ENCODE measurements around the gene PIGU. TPM values are rescaled to one million over a fixed set of nuclear protein-coding genes. Genes with fewer than 3 reads are reported as not detected.

The PIGU gene
- total RNA-seq (2021; ENCODE audit: unreplicated experiment) (25.1 TPM), Bru-seq, nascent RNA (percentile 65 among the genes with signal in this experiment), BruChase-seq, experiment 1, labeled RNA remaining after a 6-hour chase (percentile 59 among the genes with signal in this experiment), BruChase-seq, experiment 2, labeled RNA remaining after a 2-hour chase (percentile 58 among the genes with signal in this experiment)
- 19.5 and 26.5 TPM in 2 replicates for polyA plus RNA-seq (2012)
- long read RNA-seq, transcript PIGU-201 (12 exons, 1,632 nt): major isoform, 15 of 33 reads
- long read RNA-seq, partial matches to known transcripts: 4 of 33 reads
- long read RNA-seq, other reads (novel, unspliced or antisense): 13 of 33 reads

- RAD21 ChIA-PET (ENCODE audit: low non-redundant PET in 1 of 2, low total read pairs in 2 of 2, uncharacterized antibody in 2 of 2, unreplicated experiment in 2 of 2): no interaction called here
- Histone ChIP-seq H3K9ac (ENCODE audit: low read length) (peak within 1 kb of the TSS; percentile 75), H3K27ac (ENCODE audit: low read depth, low read length) (peak within 1 kb of the TSS; percentile 83), H2AFZ (ENCODE audit: low read depth, low read length, poor library complexity, severe bottlenecking) (no peak within 1 kb of the TSS), H3K4me2 (ENCODE audit: low read length) (peak within 1 kb of the TSS; percentile 89), H3K27me3 (ENCODE audit: insufficient read depth, low read length) (no peaks in the 10 kb centered on the region), H3K36me3 (ENCODE audit: control insufficient read depth in 1 of 2, insufficient read depth in 2 of 2, low read length in 2 of 2) (no peaks in the 10 kb centered on the region), H3K4me1 (ENCODE audit: control insufficient read depth in 1 of 2, insufficient read depth in 2 of 2, low read length in 2 of 2) (peaks cover 7 to 12% of the 10 kb centered on the region in 2 experiments; a peak in 3 of 4 replicates), H3K9me2 (ENCODE audit: insufficient read depth) (no peaks in the 10 kb centered on the region), H3K4me3 (replicated peaks in 1 of 2; ENCODE audit: low read depth in 1 of 2, low read length in 2 of 2) (peak within 1 kb of the TSS; percentile 76 to 87), H4K20me1 (ENCODE audit: insufficient read depth) (no peaks in the 10 kb centered on the region), H3K9me3 (ENCODE audit: control insufficient read depth in 1 of 2, insufficient read depth in 1 of 2, low read depth in 1 of 2, low read length in 2 of 2) (no peaks in the 10 kb centered on the region), H3K79me2 (ENCODE audit: insufficient read depth, low read length) (peaks cover 21% of the 10 kb centered on the region)
- CTCF ChIA-PET: no interaction called here
- BruUV-seq (replicated peaks): no TSS peak
- intact Hi-C loops (cut with micrococcal nuclease): no loop called here
- POLR2A ChIA-PET: no interaction called here
- peak; percentile 91 for DNase-seq (ENCODE audit: low read depth, low spot score)
- TF ChIP-seq TCF7L2 (IDR thresholded peaks at IDR 0.05; ENCODE audit: borderline replicate concordance, extremely low read depth, insufficient read depth, insufficient read length) (peak; percentile 56), MAX (IDR thresholded peaks at IDR 0.05) (peak; percentile 88), YY1 (IDR thresholded peaks at IDR 0.05; ENCODE audit: extremely low read depth, insufficient replicate concordance, low read depth, low read length) (peak; percentile 95), EZH2phosphoT487 (IDR thresholded peaks at IDR 0.05; ENCODE audit: borderline replicate concordance) (no peak), EGR1 (IDR thresholded peaks at IDR 0.05; ENCODE audit: low read depth) (peak; percentile 78), SP1 (IDR thresholded peaks at IDR 0.05; ENCODE audit: low read depth) (peak; percentile 84), ZFX (IDR thresholded peaks at IDR 0.05) (peak; percentile 85; the same call in 1 of the 2 replicates), ELF1 (IDR thresholded peaks at IDR 0.05; ENCODE audit: borderline replicate concordance, low read depth) (peak; percentile 52), JUND (IDR thresholded peaks at IDR 0.05) (no peak), FOSL1 (IDR thresholded peaks at IDR 0.05; ENCODE audit: low read depth) (no peak), POLR2A (IDR thresholded peaks at IDR 0.05; ENCODE audit: borderline replicate concordance, extremely low read depth, insufficient read depth, insufficient read length) (peak; percentile 83), CBX3 (IDR thresholded peaks at IDR 0.05; ENCODE audit: low read depth) (peak; percentile 39; the same call in 1 of the 2 replicates), SRF (IDR thresholded peaks at IDR 0.05; ENCODE audit: low read depth) (peak; percentile 94), CTCF (IDR thresholded peaks at IDR 0.05 in 2 of 3, conservative IDR thresholded peaks at IDR 0.05 in 1 of 3; ENCODE audit: borderline replicate concordance in 1 of 3, insufficient read depth in 1 of 3, low read depth in 2 of 3, low read length in 2 of 3) (no peak), POLR2AphosphoS5 (IDR thresholded peaks at IDR 0.05; ENCODE audit: low read depth, low read length) (peak; percentile 91)
- peak; percentile 93 for ATAC-seq
Observed at GRCh38 chr20:34676642-34677373, at the start of gene PIGU. PIGU (minus strand) TSS chr20:34677092; CDS start chr20:34677085, 7 bp downstream.
